HUDEP-2 (cell line): ENCODE results near the gene TEKT4.
"Not testable (repeated sequence)": the region's sequence is repeated elsewhere in the genome, so short reads cannot be mapped to it uniquely, and the experiment has no call there.

Source experiments
- DNase-seq, 76 experiments: peaks; one replicate each; lab custom pipeline; 2025; ENCODE audit not compliant: unreplicated experiment in 76 of 76; lab: John Stamatoyannopoulos, UW

The TEKT4 gene

DNA sequence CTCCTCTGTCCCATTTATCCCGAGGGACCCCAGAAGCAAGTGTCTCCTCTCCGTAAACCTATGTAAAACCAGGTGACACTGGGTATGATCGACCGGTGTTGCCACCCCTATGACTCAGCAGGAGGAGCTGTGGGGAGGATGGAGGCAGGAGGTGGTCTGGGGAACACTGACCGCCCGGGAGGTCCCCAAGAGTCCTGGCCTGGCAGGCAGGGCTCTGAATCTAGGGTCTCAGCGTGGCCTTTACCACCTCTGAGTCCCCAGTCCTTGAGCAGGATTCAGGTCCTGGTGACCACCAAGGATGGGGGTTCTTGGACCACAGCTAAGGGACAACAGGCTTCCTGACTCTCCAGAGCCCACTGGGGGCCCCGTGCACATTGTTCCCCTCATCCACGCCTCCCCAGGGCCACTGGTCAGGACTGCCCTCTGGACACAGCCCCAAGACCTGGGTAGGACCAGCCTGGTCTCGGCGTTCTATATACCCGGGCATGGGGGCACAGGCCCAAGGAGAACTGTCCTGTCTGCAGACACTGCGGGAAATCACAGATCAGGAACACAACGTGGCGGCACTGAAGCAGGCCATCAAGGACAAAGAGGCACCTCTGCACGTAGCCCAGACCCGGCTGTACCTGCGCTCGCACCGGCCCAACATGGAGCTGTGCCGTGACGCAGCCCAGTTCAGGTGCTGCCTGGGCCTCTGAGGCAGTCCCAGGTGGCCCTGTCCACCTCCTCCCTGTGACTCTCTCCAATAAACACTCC, 4.0 kb downstream of the TEKT4 start:
- DNase-seq: no peak

DNA sequence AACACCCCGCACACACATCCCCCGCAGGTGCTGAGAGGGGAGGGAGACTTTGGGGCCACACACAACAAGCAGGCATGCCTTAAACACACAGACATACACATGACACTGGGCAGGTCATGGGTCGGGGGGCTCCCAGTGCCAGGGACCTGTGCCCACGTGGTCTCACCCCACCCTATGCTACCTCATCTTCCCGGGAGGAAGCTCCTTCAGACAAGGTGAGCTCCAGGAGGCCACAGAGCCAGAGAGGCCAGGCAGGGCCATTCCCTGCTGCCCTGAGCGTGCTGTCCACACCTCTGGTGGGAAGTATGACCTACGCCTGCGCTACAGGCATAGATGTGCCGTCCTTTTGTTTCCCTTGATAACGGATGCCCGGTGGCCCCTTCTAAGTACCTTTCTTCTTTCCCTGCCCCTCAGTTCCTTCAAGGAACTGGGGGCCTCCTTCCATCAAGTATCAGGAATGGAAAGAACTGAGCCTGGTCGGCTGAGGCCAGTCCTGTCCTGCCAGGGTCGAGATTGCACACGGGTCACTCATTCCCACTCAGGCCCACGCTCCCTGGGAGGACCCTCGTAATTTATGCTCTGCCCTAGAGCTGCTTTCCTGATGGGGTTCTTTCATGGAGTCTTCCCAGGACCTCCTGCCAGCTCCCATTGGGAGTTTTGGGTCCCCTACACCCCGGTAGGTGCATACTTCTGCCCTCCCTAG, 4.7 kb downstream of the TEKT4 start:
- DNase-seq: no peak

DNA sequence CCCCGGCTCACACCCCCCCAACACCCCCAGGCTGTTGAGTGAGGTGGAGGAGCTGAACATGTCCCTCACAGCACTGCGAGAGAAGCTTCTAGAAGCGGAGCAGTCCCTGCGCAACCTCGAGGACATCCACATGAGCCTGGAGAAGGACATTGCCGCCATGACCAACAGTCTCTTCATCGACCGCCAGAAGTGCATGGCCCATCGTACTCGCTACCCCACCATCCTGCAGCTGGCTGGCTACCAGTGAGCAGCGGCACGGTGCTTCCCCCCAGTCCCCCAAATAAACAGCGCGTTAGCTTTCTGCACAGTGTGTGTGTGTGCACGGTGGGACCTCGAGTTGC, 5.3 kb downstream of the TEKT4 start:
- no peak for DNase-seq

DNA sequence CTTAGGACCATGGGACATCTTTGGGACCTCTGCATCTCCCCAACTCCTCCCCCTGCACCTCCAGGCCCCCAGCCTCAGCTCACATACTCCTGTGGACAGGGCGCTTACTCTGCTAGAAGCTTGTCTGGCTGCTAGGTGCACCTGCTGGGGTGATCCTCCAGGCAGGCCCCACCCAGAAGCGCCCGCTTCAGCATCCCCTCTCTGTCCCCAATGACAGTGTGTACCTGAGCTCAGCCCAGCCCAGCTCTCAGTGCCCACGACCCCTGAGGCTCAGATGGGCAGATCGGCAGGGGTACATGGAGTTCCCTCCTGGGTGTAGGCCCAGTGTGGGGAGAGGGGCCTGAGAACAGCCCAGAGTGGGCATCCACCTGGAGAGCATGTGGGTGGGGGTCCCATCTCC, 5.9 kb downstream of the TEKT4 start:
- DNase-seq: no peak

DNA sequence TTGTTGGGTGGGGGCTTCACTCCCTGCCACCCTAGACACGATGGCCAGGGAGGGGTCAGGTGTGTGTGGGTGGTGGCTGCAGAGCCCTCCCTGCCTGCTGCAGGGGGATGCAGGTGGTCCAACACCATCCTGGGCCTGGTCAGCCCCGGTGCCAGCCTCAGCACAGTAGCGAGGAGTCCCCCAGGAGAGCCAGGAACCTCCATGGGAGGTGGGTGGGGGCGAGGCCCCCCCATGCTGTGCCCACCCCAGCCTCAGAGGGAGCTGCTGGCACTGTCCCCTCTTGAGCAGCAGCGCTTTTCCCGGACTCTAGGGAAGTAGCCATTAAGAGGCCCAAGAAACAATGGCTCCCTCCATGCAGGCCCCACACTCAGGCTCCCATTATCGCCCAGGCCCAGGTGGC, 7.3 kb downstream of the TEKT4 start:
- DNase-seq: not testable (repeated sequence)

DNA sequence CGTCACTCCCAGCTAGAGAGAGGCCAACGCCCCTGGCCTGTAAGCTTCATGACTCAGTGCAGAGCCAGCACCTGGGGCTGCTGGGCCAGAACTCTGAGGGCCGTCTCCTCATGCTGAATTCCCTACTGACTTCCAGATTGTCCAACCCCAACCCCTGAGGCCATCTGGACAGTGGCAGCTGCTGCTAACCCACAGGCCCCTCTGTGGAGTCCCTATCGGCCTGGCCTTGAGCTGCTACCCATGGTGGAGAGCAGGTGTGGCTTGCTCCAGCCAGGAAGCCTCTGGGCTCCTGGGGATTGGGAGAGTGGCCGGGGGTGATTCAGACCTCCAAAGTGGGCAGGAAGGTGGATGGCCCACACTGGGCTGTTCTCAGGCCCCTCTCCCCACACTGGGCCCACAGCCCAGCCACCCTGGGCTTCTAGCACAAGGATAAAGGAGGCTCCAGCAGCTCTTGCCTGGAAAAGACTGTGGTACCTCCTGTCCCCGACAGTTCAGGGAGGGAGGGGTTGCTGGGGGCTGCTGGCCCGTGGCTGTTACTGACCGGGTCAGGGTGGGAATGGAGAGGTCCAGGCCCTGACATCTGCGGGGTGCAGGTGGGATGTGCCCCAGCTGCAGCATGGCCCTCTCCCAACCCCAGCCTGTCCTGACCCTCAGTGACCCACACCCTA, 8.2 kb downstream of the TEKT4 start:
- DNase-seq: no peak

DNA sequence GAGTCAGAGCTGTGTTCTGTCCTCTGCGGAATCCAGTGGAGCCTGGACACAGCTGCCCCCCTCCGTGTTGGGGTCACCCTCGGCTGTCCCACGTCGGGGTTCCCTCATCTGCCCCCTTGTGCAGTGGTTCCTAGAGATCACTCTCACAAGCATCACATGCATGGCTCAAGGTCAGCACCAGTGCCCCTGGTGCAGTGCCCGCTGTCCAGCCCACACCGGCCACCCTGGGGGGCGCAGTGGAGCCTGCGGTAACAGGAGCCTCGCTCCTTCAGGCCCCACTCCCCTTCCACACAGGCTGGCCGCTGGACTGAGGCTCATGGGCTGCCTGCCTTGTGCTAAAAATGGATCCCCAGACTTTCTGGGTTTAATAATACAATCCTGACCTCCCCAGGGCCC, 8.8 kb downstream of the TEKT4 start:
- DNase-seq: no peak

DNA sequence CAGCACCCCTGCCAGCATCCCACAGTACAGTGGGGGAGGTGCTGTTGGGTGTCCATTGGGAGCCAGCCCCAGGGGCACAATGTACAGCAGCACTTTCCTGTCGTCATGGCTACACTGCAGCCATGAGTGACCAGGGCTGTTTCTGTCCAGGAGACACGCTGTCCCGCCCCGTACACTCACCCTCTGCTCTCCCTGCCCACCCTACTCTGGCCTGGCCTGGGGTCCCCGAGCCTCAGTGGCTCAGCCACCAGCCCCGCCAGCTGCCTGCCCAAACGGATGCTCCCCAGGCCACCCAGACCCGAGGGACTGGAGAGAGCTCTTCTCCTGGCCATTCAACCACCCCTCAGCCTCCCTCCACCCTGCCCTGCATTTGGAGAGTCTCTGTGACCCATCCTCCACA, 9.3 kb downstream of the TEKT4 start:
- DNase-seq: no peak

DNA sequence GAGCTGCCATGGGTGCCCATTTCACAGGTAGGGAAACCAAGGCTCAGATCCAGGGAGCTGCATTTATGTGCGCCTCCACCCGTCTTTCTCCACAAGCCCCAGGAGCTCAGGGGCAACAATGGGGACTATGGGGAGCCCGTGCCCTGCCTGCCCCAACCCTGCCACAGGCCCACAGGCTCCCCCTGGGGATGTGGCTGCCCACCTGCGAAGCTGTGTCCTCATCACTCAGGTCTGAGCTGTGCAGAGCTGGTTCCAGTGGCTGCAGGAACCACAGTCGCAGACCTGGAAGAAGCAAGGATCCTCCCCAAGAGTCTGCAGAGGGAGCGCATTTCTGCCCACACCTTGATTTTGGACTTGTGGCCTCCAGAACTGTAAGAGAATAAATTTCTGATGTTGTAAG, 9.8 kb downstream of the TEKT4 start:
- no peak for DNase-seq

DNA sequence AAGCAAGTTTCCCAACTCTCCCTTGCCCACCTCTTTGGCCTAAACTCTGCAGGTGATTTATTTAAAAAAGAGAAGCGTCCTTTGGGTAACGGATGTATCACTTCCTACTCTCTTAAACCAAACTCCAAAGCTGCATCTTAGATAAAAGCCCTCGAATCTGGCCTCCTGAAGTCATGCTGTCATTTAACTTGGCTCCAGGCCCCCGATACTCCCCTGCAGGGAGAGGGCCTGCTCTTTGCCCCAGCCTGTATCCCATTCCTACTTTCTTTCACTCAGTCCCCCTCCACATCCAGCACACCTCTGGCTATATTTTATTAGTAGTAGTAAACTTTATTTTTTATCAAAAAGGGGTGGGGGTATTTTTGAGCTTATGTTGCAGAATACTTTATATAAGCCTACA, 19.0 kb downstream of the TEKT4 start:
- DNase-seq: no peak

DNA sequence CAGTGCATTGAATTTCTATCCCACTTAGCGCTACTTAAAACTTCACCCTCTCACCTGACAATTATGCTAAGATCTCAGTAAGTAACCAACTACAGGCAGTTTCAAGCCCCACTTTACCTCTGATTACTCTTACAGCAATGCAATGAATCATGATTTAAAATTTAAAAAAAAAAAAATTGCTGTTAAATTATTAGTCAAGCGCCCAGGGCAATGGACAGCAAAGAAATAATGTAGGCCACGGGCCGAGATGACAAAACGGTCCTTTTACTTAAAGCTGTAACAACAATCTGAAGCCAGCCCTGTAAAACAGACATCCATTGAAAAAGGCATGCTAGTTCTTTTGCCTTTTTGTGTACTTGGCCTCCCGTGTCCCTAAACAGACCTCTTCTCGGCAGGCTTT, 24.0 kb downstream of the TEKT4 start:
- DNase-seq: not testable (repeated sequence)

DNA sequence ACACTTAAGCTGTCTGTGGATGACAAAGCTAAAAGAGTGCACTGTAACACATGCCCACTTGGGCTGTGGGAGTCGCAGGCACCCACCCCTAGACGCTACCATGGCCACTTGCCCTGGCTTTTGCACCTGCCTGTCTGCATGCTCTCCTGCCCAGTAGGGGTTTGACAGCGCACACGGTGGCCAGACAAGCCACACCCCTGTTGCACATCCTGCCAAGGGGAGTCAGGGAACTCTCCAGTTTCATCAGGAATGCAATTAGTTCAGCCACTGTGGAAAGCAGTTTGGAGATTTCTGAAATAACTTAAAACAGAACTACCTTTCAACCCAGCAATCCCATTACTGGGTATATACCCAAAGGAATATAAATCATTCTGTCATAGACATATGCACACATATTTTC, 35.7 kb downstream of the TEKT4 start:
- DNase-seq: not testable (repeated sequence)

DNA sequence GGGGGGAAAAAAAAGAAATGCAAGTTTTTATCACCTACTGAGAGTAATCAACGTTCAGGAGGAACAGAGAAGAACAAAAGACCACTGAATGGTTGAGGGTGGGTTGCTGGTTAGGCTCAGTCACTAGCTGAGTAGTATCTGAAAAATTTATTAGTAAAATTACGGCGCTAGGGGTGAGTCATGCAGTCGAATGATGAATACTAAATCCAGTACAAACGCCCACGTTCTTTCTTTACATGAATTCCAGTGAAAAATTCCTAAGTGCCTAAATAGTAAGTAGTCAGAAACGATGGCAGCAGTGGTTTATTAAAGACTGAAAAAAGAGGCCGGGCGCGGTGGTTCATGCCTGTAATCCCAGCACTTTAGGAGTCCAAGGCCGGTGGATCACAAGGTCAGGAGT, 52.0 kb downstream of the TEKT4 start:
- DNase-seq: no peak

DNA sequence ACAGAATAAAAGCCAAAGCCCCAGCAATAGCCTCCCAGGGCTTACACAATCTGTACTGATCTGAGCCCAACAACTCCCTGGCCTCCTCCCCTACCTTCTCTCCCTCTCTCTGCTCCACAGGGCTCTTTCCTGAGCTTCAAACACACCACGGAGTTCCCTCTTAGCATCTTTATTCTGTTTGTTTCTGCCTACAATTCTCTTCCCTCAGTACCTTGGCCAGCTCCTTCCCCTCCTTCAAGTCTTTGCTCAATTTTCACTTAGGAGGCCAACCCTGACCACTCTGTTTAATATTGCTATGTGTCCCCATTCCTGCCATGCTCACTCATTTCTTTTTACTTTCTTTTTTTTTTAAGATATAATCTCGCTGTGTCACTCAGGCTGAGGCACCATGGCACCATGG, 53.8 kb downstream of the TEKT4 start:
- not testable (repeated sequence) for DNase-seq
